Mammary epithelial cell (primary cell): Measurements from ENCODE around the gene CCDC78.
A peak's percentile ranks its signal among the peaks of the same experiment; 100 is the strongest.

ENCODE experiments used
- CTCF ChIP-seq, 2 donors: IDR thresholded peaks in 1 of 2; conservative IDR thresholded peaks in 1 of 2; 2 replicates each; pipeline ENCODE4 v1.5.1; 2011 to 2012; ENCODE audit warnings: inconsistent platforms in 2 of 2, low read length in 2 of 2, mild to moderate bottlenecking in 2 of 2, control low read depth in 1 of 2, low read depth in 1 of 2; ENCODE audit not compliant: insufficient read depth in 1 of 2; ENCODE audit errors: extremely low read depth in 1 of 2
- EZH2 ChIP-seq: IDR thresholded peaks from 2 replicates; pipeline ENCODE4 v1.6.1; 2012; ENCODE audit warnings: low read length, inconsistent platforms, borderline replicate concordance

- no peak for TF ChIP-seq CTCF (conservative IDR thresholded peaks at IDR 0.05 in 1 of 2, IDR thresholded peaks at IDR 0.05 in 1 of 2; ENCODE audit: extremely low read depth in 1 of 2, insufficient read depth in 1 of 2, low read depth in 1 of 2, low read length in 2 of 2)
- peak; percentile 21 for TF ChIP-seq EZH2
Observed at GRCh38 chr16:694187-694862, 31.9 kb downstream of the CCDC78 start.
